Measurements from ENCODE around the gene SLC4A1. TPM values are rescaled to one million over a fixed set of nuclear protein-coding genes. Genes with fewer than 3 reads are reported as not detected.

SLC4A1 gene
- total RNA-seq, 1 donor from 2014 or later, result 0.13 TPM

- ATAC-seq (ENCODE audit: low read depth) (peak; percentile 20), DNase-seq (no peak)
- H3K4me3 Mint-ChIP-seq, result peak overlapping the region; percentile 19
- peaks cover 24% of the 10 kb centered on the region for H3K4me1 Mint-ChIP-seq
- no peak for TF ChIP-seq CTCF (IDR thresholded peaks at IDR 0.05)
- no peaks in the 10 kb centered on the region for H3K9me3 Mint-ChIP-seq
- no peak overlapping the region for H3K27ac Mint-ChIP-seq
- peaks cover 38% of the 10 kb centered on the region for H3K27me3 Mint-ChIP-seq
- ChIA-PET CTCF (no interaction called here), POLR2A (interaction anchor here (0.6 to 2.0 kb wide), 3 partner anchors 19 to 86 kb away, joined by 5 to 8 read pairs (median 6); no protein-coding TSS in a partner anchor)
- intact Hi-C loops (cut with micrococcal nuclease), result loop anchor here (1.0 kb wide), 1 partner anchor 17 kb away; the partner anchor contains the start of gene SLC25A39
- no peaks in the 10 kb centered on the region for H3K36me3 Mint-ChIP-seq (ENCODE audit: low read depth)
Measured at GRCh38 chr17:44307387-44308186, 39.7 kb upstream of the SLC4A1 start.

- peaks cover 34% of the 10 kb centered on the region for H3K27me3 Mint-ChIP-seq
- no peak for TF ChIP-seq CTCF (IDR thresholded peaks at IDR 0.05)
Measured at GRCh38 chr17:44304651-44305050, 36.7 kb upstream of the SLC4A1 start.

GRCh38 chr17:44297975-44298374 lies 30.0 kb upstream of the SLC4A1 start:
- no peak for TF ChIP-seq CTCF (IDR thresholded peaks at IDR 0.05)
- H3K4me3 Mint-ChIP-seq, result no peak overlapping the region
- H3K4me1 Mint-ChIP-seq, result no peaks in the 10 kb centered on the region
- CTCF ChIA-PET, result no interaction called here
- no peaks in the 10 kb centered on the region for H3K9me3 Mint-ChIP-seq
- peaks cover 21% of the 10 kb centered on the region for H3K27me3 Mint-ChIP-seq
- intact Hi-C loops (cut with micrococcal nuclease), result no loop called here
- ATAC-seq (ENCODE audit: low read depth), result no peak
- DNase-seq, result no peak
- H3K36me3 Mint-ChIP-seq (ENCODE audit: low read depth), result no peaks in the 10 kb centered on the region
- H3K27ac Mint-ChIP-seq, result no peak overlapping the region
- POLR2A ChIA-PET, result no interaction called here

More at GRCh38 chr17:44304651-44305050, 36.7 kb upstream of the SLC4A1 start:
- Mint-ChIP-seq H3K9me3 (no peaks in the 10 kb centered on the region), H3K36me3 (ENCODE audit: low read depth) (no peaks in the 10 kb centered on the region), H3K27ac (no peak overlapping the region), H3K4me1 (peaks cover 17% of the 10 kb centered on the region), H3K4me3 (no peak overlapping the region)
- ATAC-seq (ENCODE audit: low read depth) (no peak), DNase-seq (no peak)
- intact Hi-C loops (cut with micrococcal nuclease), result no loop called here
- ChIA-PET CTCF (no interaction called here), POLR2A (no interaction called here)

- ChIA-PET CTCF (no interaction called here), POLR2A (no interaction called here)
- intact Hi-C loops (cut with micrococcal nuclease), result no loop called here
- Mint-ChIP-seq H3K36me3 (ENCODE audit: low read depth) (no peaks in the 10 kb centered on the region), H3K9me3 (no peaks in the 10 kb centered on the region), H3K27ac (no peak overlapping the region), H3K4me3 (no peak overlapping the region), H3K27me3 (peaks cover 22% of the 10 kb centered on the region), H3K4me1 (no peaks in the 10 kb centered on the region)
- TF ChIP-seq CTCF (IDR thresholded peaks at IDR 0.05), result no peak
- DNase-seq (no peak), ATAC-seq (ENCODE audit: low read depth) (no peak)
Measured at GRCh38 chr17:44293509-44294226, 25.7 kb upstream of the SLC4A1 start.

GRCh38 chr17:44287651-44288050 lies 19.7 kb upstream of the SLC4A1 start:
- ATAC-seq (ENCODE audit: low read depth), result no peak
- no peaks in the 10 kb centered on the region for H3K36me3 Mint-ChIP-seq (ENCODE audit: low read depth)
- no peak for TF ChIP-seq CTCF (IDR thresholded peaks at IDR 0.05)
- ChIA-PET CTCF (no interaction called here), POLR2A (no interaction called here)
- no peak overlapping the region for H3K4me3 Mint-ChIP-seq
- peaks cover 25% of the 10 kb centered on the region for H3K27me3 Mint-ChIP-seq
- DNase-seq, result no peak
- no peaks in the 10 kb centered on the region for H3K4me1 Mint-ChIP-seq
- intact Hi-C loops (cut with micrococcal nuclease), result no loop called here
- H3K27ac Mint-ChIP-seq, result no peak overlapping the region
- no peaks in the 10 kb centered on the region for H3K9me3 Mint-ChIP-seq

All from activated B cell treated with CpG ODN at 0.5 μM for 24 hours (primary cell).